Breast epithelium (tissue), 4 donors: ENCODE measurements around the gene GJD3. TPM values are rescaled to one million over a fixed set of nuclear protein-coding genes. Genes with fewer than 3 reads are reported as not detected.
"Not testable (repeated sequence)": the region's sequence is repeated elsewhere in the genome, so short reads cannot be mapped to it uniquely, and the experiment has no call there.

Experiments
- DNase-seq, 2 donors: peaks; one replicate each; pipeline ENCODE4 v3.0.0-alpha.2; 2019; ENCODE audit warnings: low spot score in 2 of 2
- H3K27ac ChIP-seq, 2 donors: fragments of 200-600 bp; sonication (generic) in 1 of 2; one replicate each; pipeline ENCODE4 v1.5.1; 2016 to 2019; ENCODE audit warnings: mild to moderate bottlenecking in 1 of 2
- H3K27me3 ChIP-seq, 2 donors: fragments of 200-600 bp; sonication (generic) in 1 of 2; one replicate each; pipeline versions ENCODE4 v1.5.1 to v1.6.0; 2017 to 2019; ENCODE audit warnings: control low read depth in 1 of 2, mild to moderate bottlenecking in 1 of 2
- H3K36me3 ChIP-seq: fragments of 200-600 bp; one replicate; pipeline ENCODE4 v1.5.1; 2019
- H3K4me1 ChIP-seq, 2 donors: fragments of 200-600 bp; sonication (generic); one replicate each; pipeline ENCODE4 v1.5.1; 2016 to 2019; ENCODE audit warnings: control low read depth in 1 of 2
- H3K4me3 ChIP-seq, 3 donors: fragments of 200-600 bp; sonication (generic); 1 replicate in 2 of 3; 2 replicates in 1 of 3; pipeline ENCODE4 v1.5.1; 2016 to 2019; ENCODE audit warnings: mild to moderate bottlenecking in 3 of 3, moderate library complexity in 2 of 3
- H3K9me3 ChIP-seq, 2 donors: fragments of 200-600 bp; sonication (generic) in 1 of 2; one replicate each; pipeline ENCODE4 v1.5.1; 2016 to 2019; ENCODE audit warnings: control low read depth in 1 of 2
- POLR2A ChIP-seq: fragments of 450-650 bp; IDR thresholded peaks from one replicate; pipeline ENCODE4 v1.6.1; 2016; ENCODE audit warnings: antibody characterized with exemption, mild to moderate bottlenecking, moderate library complexity
- POLR2AphosphoS5 ChIP-seq, 3 donors: sonication (generic); formaldehyde crosslinking; IDR thresholded peaks; one replicate each; pipeline ENCODE4 v1.6.1; 2017; ENCODE audit warnings: antibody characterized with exemption in 3 of 3
- intact Hi-C: fragments of 100-400 bp; cut with DNase I; formaldehyde crosslinking; loops from one replicate; pipeline ENCODE4 v1.15.1; 2023; ENCODE audit warnings: low total_unique reads
- total RNA-seq, 3 donors: library from RNA; depleted of rRNA; stranded (reverse); fragments of >200 nt; gene quantifications; one replicate each; pipeline ENCODE4 v1.1.0, GENCODE V29; 2016
- TF ChIP-seq, protein P1 (sequence below), 3 donors: fragments of 450-650 bp; IDR thresholded peaks; one replicate each; pipeline ENCODE4 v1.5.1; 2016 to 2017; ENCODE audit warnings: antibody characterized with exemption in 3 of 3, mild to moderate bottlenecking in 3 of 3, moderate library complexity in 3 of 3

GJD3 gene
- total RNA-seq, 3 donors from 2014 or later, result not detected

- Histone ChIP-seq H3K27me3 (no peaks in the 10 kb centered on the region), H3K36me3 (no peaks in the 10 kb centered on the region), H3K27ac (no peak overlapping the region), H3K4me1 (no peaks in the 10 kb centered on the region), H3K9me3 (no peaks in the 10 kb centered on the region), H3K4me3 (no peak overlapping the region)
- TF ChIP-seq, protein P1, sequence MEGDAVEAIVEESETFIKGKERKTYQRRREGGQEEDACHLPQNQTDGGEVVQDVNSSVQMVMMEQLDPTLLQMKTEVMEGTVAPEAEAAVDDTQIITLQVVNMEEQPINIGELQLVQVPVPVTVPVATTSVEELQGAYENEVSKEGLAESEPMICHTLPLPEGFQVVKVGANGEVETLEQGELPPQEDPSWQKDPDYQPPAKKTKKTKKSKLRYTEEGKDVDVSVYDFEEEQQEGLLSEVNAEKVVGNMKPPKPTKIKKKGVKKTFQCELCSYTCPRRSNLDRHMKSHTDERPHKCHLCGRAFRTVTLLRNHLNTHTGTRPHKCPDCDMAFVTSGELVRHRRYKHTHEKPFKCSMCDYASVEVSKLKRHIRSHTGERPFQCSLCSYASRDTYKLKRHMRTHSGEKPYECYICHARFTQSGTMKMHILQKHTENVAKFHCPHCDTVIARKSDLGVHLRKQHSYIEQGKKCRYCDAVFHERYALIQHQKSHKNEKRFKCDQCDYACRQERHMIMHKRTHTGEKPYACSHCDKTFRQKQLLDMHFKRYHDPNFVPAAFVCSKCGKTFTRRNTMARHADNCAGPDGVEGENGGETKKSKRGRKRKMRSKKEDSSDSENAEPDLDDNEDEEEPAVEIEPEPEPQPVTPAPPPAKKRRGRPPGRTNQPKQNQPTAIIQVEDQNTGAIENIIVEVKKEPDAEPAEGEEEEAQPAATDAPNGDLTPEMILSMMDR (IDR thresholded peaks at IDR 0.05), result no peak
- TF ChIP-seq POLR2AphosphoS5 (IDR thresholded peaks at IDR 0.05), result no peak
- TF ChIP-seq POLR2A, result no peak
- intact Hi-C loops, result no loop called here
- no peak for DNase-seq
These were observed 8.8 kb upstream of the GJD3 start for GRCh38 chr17:40373324-40373723.

DNA sequence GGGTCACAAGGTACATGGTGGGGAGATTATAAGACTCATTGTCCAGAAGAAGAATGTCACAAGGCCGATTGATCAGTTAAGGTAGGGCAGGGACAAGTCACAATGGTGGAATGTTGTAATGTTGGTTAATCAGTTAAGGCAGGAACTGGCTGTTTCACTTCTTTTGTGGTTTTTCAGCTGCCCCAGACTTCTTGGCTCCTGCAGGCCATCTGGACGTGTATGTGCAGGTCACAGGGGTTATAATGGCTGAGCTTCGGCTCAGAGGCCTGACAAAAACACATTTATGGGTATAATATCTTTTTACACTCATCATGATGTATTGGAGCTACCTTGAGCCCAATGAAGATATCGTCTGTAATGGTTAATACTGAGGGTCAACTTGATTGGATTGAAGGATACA lies 8.1 kb upstream of the GJD3 start:
- intact Hi-C loops, H3K4me1 ChIP-seq, H3K27me3 ChIP-seq, H3K36me3 ChIP-seq, H3K9me3 ChIP-seq, DNase-seq, H3K27ac ChIP-seq, H3K4me3 ChIP-seq: not testable (repeated sequence)

- no peaks in the 10 kb centered on the region for H3K36me3 ChIP-seq
- DNase-seq, result no peak
- no peaks in the 10 kb centered on the region for H3K27me3 ChIP-seq
- H3K4me1 ChIP-seq, result no peaks in the 10 kb centered on the region
- H3K9me3 ChIP-seq, result no peaks in the 10 kb centered on the region
- no peak overlapping the region for H3K4me3 ChIP-seq
- TF ChIP-seq POLR2A (no peak), POLR2AphosphoS5 (IDR thresholded peaks at IDR 0.05) (no peak)
- TF ChIP-seq, protein P1 (IDR thresholded peaks at IDR 0.05), result no peak
- intact Hi-C loops, result no loop called here
- no peak overlapping the region for H3K27ac ChIP-seq
These were observed 7.5 kb upstream of the GJD3 start for GRCh38 chr17:40372031-40372430.

DNA sequence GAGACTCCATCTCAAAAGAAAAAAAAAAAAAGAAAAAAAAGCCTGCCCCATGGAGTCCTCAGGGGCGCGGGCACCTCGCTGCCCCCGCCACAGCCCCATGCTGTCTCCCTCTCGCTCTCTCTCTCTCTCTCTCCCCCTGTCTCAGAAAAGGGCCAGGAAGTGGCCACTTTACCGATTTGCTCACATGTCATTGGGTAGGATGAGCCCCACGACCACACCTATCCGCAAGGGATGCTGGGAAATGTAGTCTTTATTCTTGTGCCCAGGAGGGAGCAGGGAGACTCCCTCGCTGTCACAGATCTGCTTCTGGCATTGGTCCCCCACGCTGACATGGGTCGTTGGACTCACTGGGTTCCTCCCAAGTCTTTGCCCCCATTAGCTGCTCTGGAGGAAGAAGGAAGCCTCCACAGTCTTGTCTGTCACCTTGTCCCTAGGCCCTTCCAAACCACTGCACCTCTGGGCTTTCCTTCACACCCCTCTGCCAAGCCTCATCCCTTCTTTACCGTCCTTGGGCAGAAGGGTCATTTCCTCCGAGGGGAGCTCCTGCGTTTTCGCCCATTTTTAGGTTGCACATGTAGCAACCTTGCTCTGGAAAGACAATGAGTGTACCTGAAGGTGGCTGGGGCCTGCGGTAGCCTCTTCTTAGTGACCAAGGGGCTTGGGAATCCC lies 6.9 kb upstream of the GJD3 start:
- H3K27ac ChIP-seq, result no peak overlapping the region
- no peaks in the 10 kb centered on the region for H3K27me3 ChIP-seq
- H3K9me3 ChIP-seq, result no peaks in the 10 kb centered on the region
- TF ChIP-seq POLR2A, result no peak
- TF ChIP-seq, protein P1 (IDR thresholded peaks at IDR 0.05), result no peak
- no peak for TF ChIP-seq POLR2AphosphoS5 (IDR thresholded peaks at IDR 0.05)
- H3K4me3 ChIP-seq, result no peak overlapping the region
- no peaks in the 10 kb centered on the region for H3K36me3 ChIP-seq
- DNase-seq, result no peak
- intact Hi-C loops, result no loop called here
- H3K4me1 ChIP-seq, result no peaks in the 10 kb centered on the region

DNA sequence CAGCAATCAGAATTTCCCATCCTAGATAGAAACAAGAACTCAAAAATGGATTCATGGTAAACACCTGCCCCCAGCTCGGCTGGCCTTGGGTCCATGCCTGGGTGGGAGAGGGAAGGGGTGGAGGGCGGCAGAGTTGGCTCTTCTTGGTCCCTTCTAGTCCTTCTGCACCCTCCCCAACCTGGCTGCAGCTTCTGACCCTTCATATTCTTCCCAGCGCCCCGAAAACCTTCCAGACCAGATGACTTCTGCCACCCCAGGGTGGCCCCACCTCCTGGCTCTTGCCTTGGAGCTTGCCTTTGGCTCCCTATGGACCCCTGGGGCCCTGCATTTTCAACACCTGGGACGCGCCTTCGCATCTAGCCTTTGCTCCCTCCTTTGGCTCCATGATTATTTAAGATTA lies 5.4 kb upstream of the GJD3 start:
- Histone ChIP-seq H3K36me3 (no peaks in the 10 kb centered on the region), H3K4me3 (no peak overlapping the region), H3K4me1 (no peaks in the 10 kb centered on the region), H3K27me3 (no peaks in the 10 kb centered on the region), H3K9me3 (no peaks in the 10 kb centered on the region), H3K27ac (no peak overlapping the region)
- DNase-seq, result no peak
- intact Hi-C loops, result loop anchor here (5.0 kb wide), 1 partner anchor 627 kb away; the partner anchor contains the start of gene KRTAP3-2
- TF ChIP-seq POLR2A (no peak), POLR2AphosphoS5 (IDR thresholded peaks at IDR 0.05) (no peak)
- TF ChIP-seq, protein P1 (IDR thresholded peaks at IDR 0.05), result no peak

GRCh38 chr17:40367728-40368127 lies 3.2 kb upstream of the GJD3 start:
- not testable (repeated sequence) for H3K9me3 ChIP-seq, H3K4me3 ChIP-seq, H3K27me3 ChIP-seq, H3K27ac ChIP-seq, H3K36me3 ChIP-seq, H3K4me1 ChIP-seq, DNase-seq
- intact Hi-C loops, result loop anchor here (5.0 kb wide), 1 partner anchor 630 kb away; the partner anchor contains the start of gene KRTAP3-2
